SKM-1 (cell line): ENCODE results near the gene ST13.
"Not testable (repeated sequence)": the region's sequence is repeated elsewhere in the genome, so short reads cannot be mapped to it uniquely, and the experiment has no call there.

ENCODE experiments used
- DNase-seq: peaks from one replicate; lab custom pipeline; 2025; ENCODE audit not compliant: unreplicated experiment; lab: John Stamatoyannopoulos, UW

ST13 gene

GRCh38 chr22:40856513-40857308 lies at the start of gene ST13, which contains the start of gene XPNPEP3:
Gene ST13 (minus strand): TSS chr22:40856639. CDS start chr22:40856540, 99 bp downstream.
Gene XPNPEP3 (plus strand): TSS chr22:40857148. CDS start chr22:40857182, 34 bp downstream.
- peak; percentile 93 for DNase-seq

GRCh38 chr22:40904101-40904500 lies 47.7 kb upstream of the ST13 start:
- DNase-seq: no peak

- peak; percentile 29 for DNase-seq
These were observed 42.5 kb upstream of the ST13 start for GRCh38 chr22:40898850-40899357.

- DNase-seq: no peak
These were observed 38.0 kb upstream of the ST13 start for GRCh38 chr22:40894417-40894816.

- DNase-seq: no peak
These were observed 34.4 kb upstream of the ST13 start for GRCh38 chr22:40890881-40891280.

GRCh38 chr22:40889116-40889515 lies 32.7 kb upstream of the ST13 start:
- DNase-seq: no peak

GRCh38 chr22:40878922-40879321 lies 22.5 kb upstream of the ST13 start:
- DNase-seq: no peak

- no peak for DNase-seq
These were observed 21.0 kb upstream of the ST13 start for GRCh38 chr22:40877488-40877887.

GRCh38 chr22:40876907-40877306 lies 20.5 kb upstream of the ST13 start:
- no peak for DNase-seq

- DNase-seq: no peak
These were observed 18.7 kb upstream of the ST13 start for GRCh38 chr22:40875111-40875510.

- no peak for DNase-seq
These were observed 17.6 kb upstream of the ST13 start for GRCh38 chr22:40874016-40874415.

GRCh38 chr22:40868379-40868778 lies 11.9 kb upstream of the ST13 start:
- DNase-seq: not testable (repeated sequence)

GRCh38 chr22:40867109-40867508 lies 10.7 kb upstream of the ST13 start:
- no peak for DNase-seq

- no peak for DNase-seq
These were observed 6.1 kb upstream of the ST13 start for GRCh38 chr22:40862537-40862936.

GRCh38 chr22:40862013-40862412 lies 5.6 kb upstream of the ST13 start, which contains the start of gene DNAJB7:
Gene DNAJB7 (minus strand): TSS chr22:40862113. CDS start chr22:40861994, 119 bp downstream.
- no peak for DNase-seq

- DNase-seq: no peak
These were observed 943 bp upstream of the ST13 start for GRCh38 chr22:40857309-40857855.

- DNase-seq: no peak
These were observed 393 bp downstream of the ST13 start for GRCh38 chr22:40855979-40856512.

- no peak for DNase-seq
These were observed 1.1 kb downstream of the ST13 start for GRCh38 chr22:40855071-40855978.

GRCh38 chr22:40853961-40854360 lies 2.5 kb downstream of the ST13 start:
- DNase-seq: no peak

- no peak for DNase-seq
These were observed 3.1 kb downstream of the ST13 start for GRCh38 chr22:40853333-40853732.

- DNase-seq: not testable (repeated sequence)
These were observed 10.6 kb downstream of the ST13 start for GRCh38 chr22:40845816-40846215.
